IMR-90 (cell line): ENCODE results near the gene MGAT5B. TPM values are rescaled to one million over a fixed set of nuclear protein-coding genes. Genes with fewer than 3 reads are reported as not detected.

Experiments
- ATAC-seq: fragments of 200-7000 bp; cut with Tn5 transposase; 2 replicates; pipeline ENCODE4 v1.9.1; 2020; ENCODE audit warnings: low read depth, mild to moderate bottlenecking, moderate library complexity
- BruUV-seq: library from RNA; stranded (reverse); fragments of 400-500 nt; replicated peaks from 2 replicates; lab custom pipeline; 2021; lab: Mats Ljungman, UMichigan
- CTCF ChIA-PET: fragments of 300-600 bp; formaldehyde crosslinking; extraction: SDS; loops from one replicate; lab custom pipeline; 2021; ENCODE audit warnings: antibody characterized with exemption; lab: Yijun Ruan, JAX
- POLR2A ChIA-PET: fragments of 300-600 bp; sonication (Branson Sonifier 250); formaldehyde crosslinking; loops from one replicate; lab custom pipeline; 2022; ENCODE audit warnings: antibody characterized with exemption; ENCODE audit not compliant: unreplicated experiment; lab: Charles Lee
- DNase-seq: peaks from one replicate; pipeline ENCODE4 v3.0.0; 2013
- H2AFZ ChIP-seq: replicated peaks from 2 replicates; pipeline ENCODE3; 2013; ENCODE audit warnings: low read length, mild to moderate bottlenecking; ENCODE audit not compliant: poor library complexity
- H2AK5ac ChIP-seq: 2 replicates; pipeline ENCODE4 v1.6.1; 2013; ENCODE audit warnings: low read depth, low read length, inconsistent platforms
- H2AK9ac ChIP-seq: replicated peaks from 2 replicates; pipeline ENCODE3; 2013; ENCODE audit warnings: mild to moderate bottlenecking, low read depth, low read length, moderate library complexity; ENCODE audit not compliant: poor library complexity
- H2BK120ac ChIP-seq: 2 replicates; pipeline ENCODE4 v1.6.1; 2013; ENCODE audit warnings: low read depth, low read length, inconsistent platforms
- H2BK15ac ChIP-seq: 3 replicates; pipeline ENCODE4 v1.6.1; 2013; ENCODE audit warnings: low read depth, low read length, inconsistent platforms
- H2BK20ac ChIP-seq: 2 replicates; pipeline ENCODE4 v1.6.1; 2013; ENCODE audit warnings: low read depth, mild to moderate bottlenecking, inconsistent platforms, low read length, moderate library complexity
- H2BK5ac ChIP-seq: 2 replicates; pipeline ENCODE4 v1.6.1; 2013; ENCODE audit warnings: mild to moderate bottlenecking, low read depth, low read length, inconsistent platforms; ENCODE audit not compliant: poor library complexity, severe bottlenecking
- H3K14ac ChIP-seq: replicated peaks from 2 replicates; pipeline ENCODE4 v1.6.1; 2013; ENCODE audit warnings: low read depth, low read length, inconsistent platforms
- H3K18ac ChIP-seq: 2 replicates; pipeline ENCODE4 v1.6.1; 2013; ENCODE audit warnings: low read depth, low read length, control low read depth
- H3K23ac ChIP-seq: 2 replicates; pipeline ENCODE4 v1.6.1; 2013; ENCODE audit warnings: low read depth, low read length, inconsistent platforms
- H3K27ac ChIP-seq: 2 replicates; pipeline ENCODE4 v1.5.1; 2013; ENCODE audit warnings: mild to moderate bottlenecking, control low read depth, low read length; ENCODE audit not compliant: insufficient read depth
- H3K27me3 ChIP-seq: 2 replicates; pipeline ENCODE4 v1.6.1; 2013; ENCODE audit warnings: low read length; ENCODE audit not compliant: control insufficient read depth, insufficient read depth
- H3K36me3 ChIP-seq: 2 replicates; pipeline ENCODE4 v1.6.1; 2013; ENCODE audit warnings: low read length, mixed read lengths; ENCODE audit not compliant: control insufficient read depth, insufficient read depth
- H3K4ac ChIP-seq: 2 replicates; pipeline ENCODE4 v1.6.1; 2013; ENCODE audit warnings: low read depth, low read length, inconsistent platforms
- H3K4me1 ChIP-seq: 2 replicates; pipeline ENCODE4 v1.6.1; 2013; ENCODE audit warnings: low read length, mixed read lengths; ENCODE audit not compliant: control insufficient read depth, insufficient read depth
- H3K4me2 ChIP-seq: 2 replicates; pipeline ENCODE4 v1.6.1; 2013; ENCODE audit warnings: low read depth, mild to moderate bottlenecking, control low read depth, low read length, moderate library complexity
- H3K4me3 ChIP-seq: 2 replicates; pipeline ENCODE4 v1.5.1; 2013; ENCODE audit warnings: low read depth, mild to moderate bottlenecking, control low read depth, low read length, moderate library complexity; ENCODE audit not compliant: insufficient read depth
- H3K56ac ChIP-seq: 2 replicates; pipeline ENCODE4 v1.6.1; 2013; ENCODE audit warnings: low read length, inconsistent platforms; ENCODE audit not compliant: insufficient read depth; ENCODE audit errors: extremely low read depth
- H3K79me1 ChIP-seq, 2 experiments: 2 replicates each; pipeline ENCODE4 v1.6.1; 2013; ENCODE audit warnings: low read length in 2 of 2, inconsistent platforms in 1 of 2, low read depth in 1 of 2
- H3K9ac ChIP-seq: 2 replicates; pipeline ENCODE4 v1.6.1; 2013; ENCODE audit warnings: low read depth, low read length, control low read depth
- H3K9me1 ChIP-seq: 2 replicates; pipeline ENCODE4 v1.6.1; 2013; ENCODE audit warnings: low read length, inconsistent platforms; ENCODE audit not compliant: insufficient read depth
- H3K9me3 ChIP-seq: 2 replicates; pipeline ENCODE4 v1.6.1; 2013; ENCODE audit warnings: low read length; ENCODE audit not compliant: control insufficient read depth, insufficient read depth
- H4K20me1 ChIP-seq: 2 replicates; pipeline ENCODE4 v1.6.1; 2013; ENCODE audit warnings: low read length, inconsistent platforms; ENCODE audit not compliant: insufficient read depth
- H4K5ac ChIP-seq: 2 replicates; pipeline ENCODE4 v1.6.1; 2013; ENCODE audit warnings: mild to moderate bottlenecking, low read depth, low read length, control low read depth
- H4K8ac ChIP-seq, 2 experiments: 2 replicates each; pipeline ENCODE4 v1.6.1; 2013; ENCODE audit warnings: low read depth in 2 of 2, low read length in 2 of 2, control low read depth in 1 of 2, inconsistent platforms in 1 of 2
- H4K91ac ChIP-seq: 2 replicates; pipeline ENCODE4 v1.6.1; 2013; ENCODE audit warnings: low read depth, low read length, inconsistent platforms; ENCODE audit not compliant: insufficient read depth
- BHLHE40 ChIP-seq: fragments of 150-350 bp; IDR thresholded peaks from 2 replicates; pipeline ENCODE4 v1.6.1; 2016; ENCODE audit warnings: mild to moderate bottlenecking, low read depth, low read length
- FOS ChIP-seq: fragments of 150-350 bp; IDR thresholded peaks from 2 replicates; pipeline ENCODE4 v1.6.1; 2016; ENCODE audit warnings: low read depth, low read length
- MAZ ChIP-seq: IDR thresholded peaks from 2 replicates; pipeline ENCODE4 v1.6.1; 2012; ENCODE audit warnings: low read depth, mild to moderate bottlenecking, low read length, improper control_type of control experiment, moderate library complexity, borderline replicate concordance
- MXI1 ChIP-seq: IDR thresholded peaks from 2 replicates; pipeline ENCODE4 v1.6.1; 2012; ENCODE audit warnings: low read depth, mild to moderate bottlenecking, low read length, moderate library complexity, borderline replicate concordance
- USF2 ChIP-seq: fragments of 150-350 bp; IDR thresholded peaks from 2 replicates; pipeline ENCODE4 v1.6.1; 2017; ENCODE audit warnings: mild to moderate bottlenecking, antibody characterized with exemption, low read length, low read depth
- WGBS, 2 experiments: methylation state at CpG; one replicate each; pipeline versions ENCODE4 v1.1.5 to v1.1.7; 2013; ENCODE audit warnings: missing lambda C conversion rate in 2 of 2; ENCODE audit not compliant: insufficient read length in 1 of 2; ENCODE audit errors: extremely low coverage in 2 of 2; 5-methylcytosine and 5-hydroxymethylcytosine counted together
- dilution Hi-C: fragments of 300-500 bp; cut with HindIII; formaldehyde crosslinking; loops from one replicate; pipeline ENCODE4 v1.14.3; 2018; ENCODE audit warnings: low sequenced_read_pairs; ENCODE audit not compliant: unreplicated experiment
- in situ Hi-C: fragments of 300-500 bp; cut with MboI; formaldehyde crosslinking; loops from 3 replicates; pipeline ENCODE4 v1.14.3; 2019; ENCODE audit warnings: low sequenced_read_pairs, inconsistent platforms, mixed read lengths
- intact Hi-C: fragments of 100-400 bp; cut with micrococcal nuclease; formaldehyde crosslinking; loops from 2 replicates; pipeline ENCODE4 v1.10.0; 2022
- polyA plus RNA-seq, 3 experiments: library from polyadenylated mRNA; depleted of rRNA; stranded (reverse); fragments of >200 nt; gene quantifications; 2 replicates each; pipeline ENCODE4 v1.2.3, GENCODE V29; 2012; ENCODE audit warnings: low replicate concordance in 1 of 3
- total RNA-seq: library from RNA; depleted of rRNA; stranded (reverse); fragments of >200 nt; gene quantifications from 2 replicates; pipeline ENCODE4 v1.2.3, GENCODE V29; 2012

The MGAT5B gene
- total and polyA plus RNA-seq, 2 of the 4 experiments (the other 2 are of a cell fraction): 0.54 to 2.0 TPM

DNA sequence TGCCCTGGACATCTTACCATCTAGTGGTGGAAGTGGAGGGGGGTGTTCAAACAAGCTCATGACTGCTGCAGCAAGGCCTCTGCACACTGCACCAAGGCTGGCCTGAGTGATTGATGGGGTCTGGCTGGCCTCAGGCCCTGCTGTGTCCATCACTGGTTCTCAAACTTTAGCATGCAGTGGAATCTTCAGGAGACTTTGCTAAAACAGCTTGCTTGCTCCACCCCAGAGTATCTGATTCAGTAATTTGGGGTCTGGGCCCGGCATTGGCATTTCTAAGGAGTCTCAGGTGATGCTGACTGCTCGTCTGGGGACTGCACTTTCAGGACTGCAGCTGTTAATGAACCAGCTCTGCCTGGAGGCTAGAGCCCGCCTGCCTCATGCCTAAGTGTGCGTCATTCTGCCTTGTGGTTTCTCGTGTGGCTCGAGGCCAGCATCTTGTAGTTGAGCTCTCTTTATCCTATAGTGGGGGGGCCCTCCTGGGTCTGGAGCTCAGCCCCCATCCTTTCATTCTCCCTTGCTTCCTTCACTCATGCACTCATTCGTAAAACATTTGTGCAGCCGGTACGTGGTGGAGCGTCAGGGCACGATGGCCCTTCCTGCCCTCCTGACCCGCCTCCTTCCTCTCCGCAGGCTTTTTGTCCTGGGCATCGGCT is 4.1 kb downstream of the MGAT5B start:
- Histone ChIP-seq H3K9ac (no peak overlapping the region), H2AFZ (peak overlapping the region; percentile 73), H2BK120ac (peak overlapping the region; percentile 77), H3K36me3 (no peaks in the 10 kb centered on the region), H4K5ac (no peak overlapping the region), H2BK5ac (peak overlapping the region; percentile 40), H3K4me2 (peak overlapping the region; percentile 34; the same call in 1 of the 2 replicates), H3K4me1 (peaks cover 25% of the 10 kb centered on the region), H3K9me1 (peaks cover 21% of the 10 kb centered on the region), H2AK9ac (peak overlapping the region; percentile 78), H3K18ac (no peak overlapping the region), H3K23ac (no peak overlapping the region), H3K4ac (peak overlapping the region; percentile 69), H2BK15ac (0 out of 3 replicates have a peak overlapping the region, but pooled peaks have one; percentile 26), H4K91ac (peak overlapping the region; percentile 56; the same call in 1 of the 2 replicates), H3K79me1 (peaks cover 0 to 7% of the 10 kb centered on the region in 2 experiments; a peak in 1 of 4 replicates), H3K4me3 (no peak overlapping the region), H4K8ac (peak overlapping the region in 1 of 2 experiments; percentile 13; a peak in 1 of 4 replicates), H3K9me3 (no peaks in the 10 kb centered on the region; the same call in 1 of the 2 replicates), H2AK5ac (peak overlapping the region; percentile 52), H4K20me1 (peaks cover 7% of the 10 kb centered on the region), H3K56ac (no peak overlapping the region), H3K14ac (no peak overlapping the region), H2BK20ac (peak overlapping the region; percentile 76; the same call in 1 of the 2 replicates), H3K27me3 (peaks cover 14% of the 10 kb centered on the region), H3K27ac (peak overlapping the region; percentile 18)
- ChIA-PET CTCF (interaction anchor here (0.6 to 1.4 kb wide), 3 partner anchors 184 to 219 kb away, joined by 4 to 6 read pairs (median 5); no protein-coding TSS in a partner anchor), POLR2A (interaction anchor here (0.6 kb wide), 1 partner anchor 1268 kb away, joined by 15 read pairs; no protein-coding TSS in a partner anchor)
- dilution Hi-C loops (no loop called here), in situ Hi-C loops (loop anchor here (25.0 kb wide), 1 partner anchor 365 kb away; no protein-coding TSS in a partner anchor), intact Hi-C loops (no loop called here)
- peak; percentile 96 for DNase-seq
- TF ChIP-seq MAZ: peak; percentile 50; the same call in 1 of the 2 replicates
- 0 out of 2 replicates have a peak, but pooled peaks have one; percentile 40 for TF ChIP-seq BHLHE40
- TF ChIP-seq MXI1: no peak
- TF ChIP-seq USF2: 0 out of 2 replicates have a peak, but pooled peaks have one; percentile 9
- peak; percentile 60 for TF ChIP-seq FOS
- 0% methylated on average over 2 of the region's 14 CpGs; no CpG with 5 or more reads in 1 of the 2 experiments for WGBS, 2 experiments
- no TSS peak for BruUV-seq
- ATAC-seq: peak; percentile 73
